GM18951 (cell line): Measurements from ENCODE around the gene PRRT1B.

Experiments
- POLR2A ChIP-seq: IDR thresholded peaks from 4 replicates; pipeline ENCODE4 v1.6.1; 2011; ENCODE audit warnings: mild to moderate bottlenecking; ENCODE audit not compliant: insufficient read length, insufficient read depth; ENCODE audit errors: extremely low read depth
- in situ Hi-C: fragments of 300-500 bp; cut with MboI; formaldehyde crosslinking; loops from one replicate; pipeline ENCODE4 v1.12.0; 2022; ENCODE audit warnings: low sequenced_read_pairs, mixed read lengths, inconsistent platforms; ENCODE audit not compliant: unreplicated experiment

Gene PRRT1B

GRCh38 chr9:131552030-131552429 is 6.7 kb downstream of the PRRT1B start:
- no peak for TF ChIP-seq POLR2A
- in situ Hi-C loops = no loop called here

- TF ChIP-seq POLR2A = no peak
- in situ Hi-C loops = no loop called here
Observed at GRCh38 chr9:131554087-131554842, 8.9 kb downstream of the PRRT1B start.

GRCh38 chr9:131554843-131555351 is 9.6 kb downstream of the PRRT1B start:
- in situ Hi-C loops = no loop called here

GRCh38 chr9:131555841-131556673 is 10.7 kb downstream of the PRRT1B start:
- in situ Hi-C loops = no loop called here
- TF ChIP-seq POLR2A = no peak

More at GRCh38 chr9:131554843-131555351, 9.6 kb downstream of the PRRT1B start:
- no peak for TF ChIP-seq POLR2A

GRCh38 chr9:131557855-131558548 is 12.7 kb downstream of the PRRT1B start:
- TF ChIP-seq POLR2A = no peak
- in situ Hi-C loops = no loop called here

GRCh38 chr9:131559421-131560000 is 14.2 kb downstream of the PRRT1B start:
- in situ Hi-C loops = no loop called here
- no peak for TF ChIP-seq POLR2A

GRCh38 chr9:131562032-131562959 is 17.0 kb downstream of the PRRT1B start:
- in situ Hi-C loops = no loop called here
- TF ChIP-seq POLR2A = no peak

- TF ChIP-seq POLR2A = no peak
- in situ Hi-C loops = no loop called here
Observed at GRCh38 chr9:131565369-131565768, 20.0 kb downstream of the PRRT1B start.

- TF ChIP-seq POLR2A = no peak
- in situ Hi-C loops = no loop called here
Observed at GRCh38 chr9:131566158-131566557, 20.8 kb downstream of the PRRT1B start.

- in situ Hi-C loops = no loop called here
- no peak for TF ChIP-seq POLR2A
Observed at GRCh38 chr9:131567910-131568309, 22.6 kb downstream of the PRRT1B start.

- no peak for TF ChIP-seq POLR2A
- in situ Hi-C loops = no loop called here
Observed at GRCh38 chr9:131574730-131575640, 29.7 kb downstream of the PRRT1B start.
